CD4-positive, alpha-beta T cell treated with Interleukin-12 subunit alpha and Interleukin-12 subunit beta, for 1 hour (primary cell): ENCODE measurements around the gene FSCN2.

Experiments
- DNase-seq: peaks from one replicate; pipeline ENCODE4 v3.0.0-alpha.2; 2020

Gene FSCN2

GRCh38 chr17:81557276-81558114 is 29.3 kb downstream of the FSCN2 start:
- DNase-seq, result no peak

- DNase-seq, result no peak
Observed at GRCh38 chr17:81558115-81558468, 29.9 kb downstream of the FSCN2 start.

GRCh38 chr17:81558941-81559806 is 31.0 kb downstream of the FSCN2 start:
- DNase-seq, result no peak

GRCh38 chr17:81561494-81561885 is 33.3 kb downstream of the FSCN2 start:
- no peak for DNase-seq

DNA sequence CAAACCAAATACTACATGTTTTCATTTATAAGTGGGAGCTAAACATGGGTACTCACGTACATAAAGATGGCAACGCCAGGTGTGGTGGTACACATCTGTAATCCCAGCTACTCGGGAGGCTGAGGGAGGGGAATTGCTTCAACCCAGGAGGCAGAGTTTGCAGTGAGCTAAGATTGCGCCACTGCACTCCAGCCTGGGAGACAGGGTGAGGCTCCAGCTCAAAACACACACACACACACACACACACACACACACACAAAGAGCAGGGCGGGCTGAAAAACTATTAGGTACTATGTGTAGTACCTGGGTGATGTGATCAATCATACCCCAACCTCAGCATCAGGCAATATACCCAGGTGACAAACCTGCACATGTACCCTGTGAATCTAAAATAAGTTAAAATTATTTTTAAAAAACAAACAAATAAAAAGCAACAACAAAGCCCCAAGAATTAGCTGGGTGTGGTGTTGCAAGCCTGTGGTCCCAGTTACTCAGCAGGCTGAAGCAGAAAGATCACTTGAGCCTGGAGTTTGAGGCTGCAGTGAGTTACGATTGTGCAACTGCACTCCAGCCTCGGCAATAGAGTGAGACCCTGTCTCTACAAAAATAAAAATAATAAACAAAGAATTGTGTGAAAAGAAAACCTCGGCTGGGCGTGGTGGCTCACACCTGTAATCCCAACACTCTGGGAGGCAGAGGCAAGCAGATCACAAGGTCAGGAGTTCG is 35.8 kb downstream of the FSCN2 start:
- no peak for DNase-seq

- no peak for DNase-seq
Observed at GRCh38 chr17:81564778-81565177, 36.6 kb downstream of the FSCN2 start.

- no peak for DNase-seq
Observed at GRCh38 chr17:81565231-81565630, 37.1 kb downstream of the FSCN2 start.

DNA sequence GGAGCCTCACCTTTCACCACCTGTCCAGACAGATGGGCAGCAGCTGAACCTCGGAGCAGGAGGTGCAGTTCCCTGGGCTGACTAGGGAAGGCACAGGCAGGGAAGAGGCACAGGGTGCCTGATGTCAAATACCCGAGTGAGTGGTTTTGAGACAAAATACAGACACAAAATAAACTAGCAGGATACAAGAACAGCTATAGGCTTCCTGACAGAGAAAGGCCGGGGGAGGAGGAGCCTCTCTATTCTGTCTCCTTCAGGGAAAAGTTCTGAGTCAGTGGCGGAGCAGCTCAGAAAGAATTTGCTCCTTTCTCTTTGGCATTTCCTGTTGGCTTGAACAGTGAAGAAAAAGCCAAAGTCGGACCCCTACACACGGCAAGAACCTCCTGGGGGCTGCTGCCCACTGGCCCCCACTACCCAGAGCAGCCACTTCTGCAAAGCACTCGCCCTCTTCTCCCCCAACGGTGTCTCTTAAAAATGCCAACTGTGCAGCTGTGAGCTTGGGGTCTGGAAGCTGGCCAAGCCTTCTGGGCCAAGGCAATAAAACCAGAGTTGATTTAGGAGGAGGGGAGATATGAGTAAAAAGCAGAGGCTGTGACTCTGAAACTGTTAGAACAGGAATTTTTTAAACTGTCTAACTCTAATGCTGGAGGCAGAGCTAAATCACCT is 38.4 kb downstream of the FSCN2 start:
- no peak for DNase-seq

DNA sequence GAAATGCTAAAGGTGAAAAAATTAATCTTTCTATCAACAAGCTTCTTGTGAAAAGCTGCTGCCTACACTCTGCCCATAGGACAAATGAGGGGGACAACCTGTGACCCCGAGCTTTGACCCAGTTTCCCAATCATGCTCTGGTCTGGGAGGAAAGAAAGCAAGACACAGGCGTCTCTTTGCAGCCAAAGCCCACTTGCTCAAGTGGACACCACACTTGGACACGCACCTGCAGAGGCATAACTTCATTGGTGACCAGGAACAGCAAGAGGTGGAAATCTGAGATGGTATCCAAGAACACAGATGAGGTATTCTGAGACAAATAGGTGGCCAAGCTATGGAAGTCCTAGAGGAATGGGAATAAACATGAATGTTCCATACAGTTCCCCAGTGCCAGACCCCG is 39.0 kb downstream of the FSCN2 start:
- no peak for DNase-seq

DNA sequence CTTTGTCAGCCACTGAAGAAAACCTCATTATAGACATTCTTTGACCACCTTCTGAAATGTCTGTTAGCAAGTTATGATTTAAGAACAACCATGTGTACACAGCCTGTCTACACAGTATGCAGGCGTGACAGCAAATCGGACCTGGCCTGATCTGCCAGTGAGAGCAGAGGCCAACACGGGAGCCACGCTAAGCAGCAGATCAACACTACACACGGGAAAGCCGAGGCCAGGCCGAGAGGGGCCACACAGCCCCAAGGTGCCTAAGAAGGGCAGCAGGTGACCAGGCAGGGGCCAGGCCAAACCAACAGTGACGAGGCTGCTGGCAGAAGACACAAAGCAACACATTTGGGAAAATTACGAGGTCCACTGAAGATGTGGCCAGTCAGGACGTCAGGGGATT is 40.2 kb downstream of the FSCN2 start:
- no peak for DNase-seq

GRCh38 chr17:81569986-81570514 is 41.9 kb downstream of the FSCN2 start:
- no peak for DNase-seq

- DNase-seq, result no peak
Observed at GRCh38 chr17:81570964-81571363, 42.8 kb downstream of the FSCN2 start.

DNA sequence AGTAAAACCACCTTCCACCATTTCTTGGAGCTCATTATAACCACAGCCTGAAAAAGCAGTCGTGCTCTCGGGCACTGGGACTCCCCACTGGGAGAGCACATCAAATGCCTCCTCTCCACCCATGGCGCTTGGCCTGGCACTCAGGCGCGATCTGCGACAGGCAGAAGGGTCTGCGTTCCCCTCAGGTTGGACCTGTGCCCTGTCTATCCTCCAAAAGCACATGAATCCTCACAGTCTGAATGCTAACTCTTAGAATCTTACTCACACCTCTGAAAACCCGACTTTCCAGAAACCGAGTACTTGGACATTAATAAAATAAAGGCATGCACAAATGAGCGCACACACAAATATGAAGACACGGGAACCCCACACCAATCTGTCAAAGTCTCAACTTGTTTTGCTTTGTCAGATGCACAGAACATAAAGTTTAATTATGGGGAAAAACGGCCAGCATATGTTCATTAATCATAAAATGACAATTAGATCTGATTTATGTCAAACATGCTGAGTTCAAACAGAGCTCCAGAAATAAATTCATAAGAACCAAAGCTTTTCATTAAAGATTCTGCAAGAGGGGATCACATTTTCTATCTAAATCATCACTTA is 44.5 kb downstream of the FSCN2 start:
- no peak for DNase-seq

- DNase-seq, result no peak
Observed at GRCh38 chr17:81573794-81574642, 45.8 kb downstream of the FSCN2 start.

- no peak for DNase-seq
Observed at GRCh38 chr17:81574643-81574956, 46.4 kb downstream of the FSCN2 start.

GRCh38 chr17:81575836-81576235 is 47.7 kb downstream of the FSCN2 start:
- DNase-seq, result no peak

GRCh38 chr17:81576621-81577277 is 48.6 kb downstream of the FSCN2 start:
- DNase-seq, result no peak

GRCh38 chr17:81577278-81578000 is 49.3 kb downstream of the FSCN2 start:
- DNase-seq, result no peak

GRCh38 chr17:81578038-81578441 is 49.9 kb downstream of the FSCN2 start:
- DNase-seq, result no peak

GRCh38 chr17:81578561-81579225 is 50.5 kb downstream of the FSCN2 start:
- no peak for DNase-seq
